Adrenal gland (tissue), 12 donors: Measurements from ENCODE around the gene SLC35A2. TPM values are rescaled to one million over a fixed set of nuclear protein-coding genes. Genes with fewer than 3 reads are reported as not detected.
"Not testable (repeated sequence)": the region's sequence is repeated elsewhere in the genome, so short reads cannot be mapped to it uniquely, and the experiment has no call there.

Source experiments
- DNase-seq, 7 donors: peaks; one replicate each; pipeline ENCODE4 v3.0.0-alpha.2; 2019 to 2020
- H3K27ac ChIP-seq, 5 donors: fragments of 200-600 bp; sonication (generic) in 4 of 5; 1 replicate in 3 of 5; 2 replicates in 2 of 5; pipeline versions ENCODE4 v1.5.1 to v1.8.0; 2016 to 2020; ENCODE audit warnings: mild to moderate bottlenecking in 1 of 5
- H3K27me3 ChIP-seq: fragments of 200-600 bp; 2 replicates; pipeline ENCODE4 v1.8.0; 2021
- H3K36me3 ChIP-seq, 2 donors: fragments of 200-600 bp; replicated peaks in 1 of 2; 1 replicate in 1 of 2; 2 replicates in 1 of 2; pipeline versions ENCODE4 v1.5.1 to v1.8.0; 2018 to 2022
- H3K4me1 ChIP-seq, 2 donors: fragments of 200-600 bp; replicated peaks in 1 of 2; 1 replicate in 1 of 2; 2 replicates in 1 of 2; pipeline versions ENCODE4 v1.5.1 to v1.8.0; 2018 to 2021
- H3K4me3 ChIP-seq, 4 donors: fragments of 200-600 bp; sonication (generic) in 3 of 4; one replicate each; pipeline ENCODE4 v1.5.1; 2016 to 2018
- H3K9me3 ChIP-seq, 3 donors: fragments of 200-600 bp; sonication (generic) in 1 of 3; replicated peaks in 1 of 3; 1 replicate in 2 of 3; 2 replicates in 1 of 3; pipeline versions ENCODE4 v1.5.1 to v1.8.0; 2016 to 2021
- CTCF ChIP-seq, 6 experiments: fragments of 450-650 bp in 4 of 6; fragments of 200-600 bp in 2 of 6; sonication (generic) in 1 of 6; IDR thresholded peaks; 1 replicate in 5 of 6; 2 replicates in 1 of 6; pipeline versions ENCODE4 v1.5.1 to v1.8.0; 2016 to 2021; ENCODE audit warnings: antibody characterized with exemption in 6 of 6, mild to moderate bottlenecking in 2 of 6, moderate library complexity in 1 of 6
- POLR2A ChIP-seq, 2 donors: fragments of 450-650 bp; IDR thresholded peaks; one replicate each; pipeline ENCODE4 v1.6.1; 2017; ENCODE audit warnings: antibody characterized with exemption in 2 of 2, mild to moderate bottlenecking in 2 of 2, moderate library complexity in 1 of 2
- WGBS, 4 donors: extraction: QIAGEN DNeasy Blood & Tissue Kit in 2 of 4; methylation state at CpG; one replicate each; pipeline versions ENCODE4 v1.1.5 to v1.1.7; 2013 to 2017; 5-methylcytosine and 5-hydroxymethylcytosine counted together
- intact Hi-C, 2 donors: fragments of 100-400 bp; cut with DNase I; formaldehyde crosslinking; loops; one replicate each; pipeline versions ENCODE4 v1.14.1 to v1.15.0; 2022 to 2023
- polyA plus RNA-seq, 3 donors: library from polyadenylated mRNA; stranded (reverse); fragments of 200-250 nt in 2 of 3; fragments of 350-450 nt in 1 of 3; fragmentation: Illumina TruSeq in 1 of 3; extraction: RNeasy Lipid Tissue Mini Kit (QIAGEN cat#74804) in 1 of 3; gene quantifications; one replicate each; pipeline ENCODE4 v1.2.3, GENCODE V29; 2013 to 2014
- small RNA-seq, 2 donors: library from RNA; depleted of rRNA; stranded (forward); fragments of <200 nt; gene quantifications; one replicate each; pipeline ENCODE3, GENCODE V24; 2016
- total RNA-seq, 9 donors: library from RNA; depleted of rRNA in 4 of 9; stranded (reverse); fragments of >200 nt in 4 of 9; fragments of 120-200 nt in 1 of 9; fragmentation: NEBNext Ultra II Directional in 1 of 9; extraction: Animal tissue kit (Norgen Biotek cat#: 25700) in 1 of 9; gene quantifications; one replicate each; pipeline versions ENCODE4 v1.1.0 to v1.2.4, GENCODE V29; 2013 to 2023
- donor health status: healthy with polysubstance abuse.
- donor health status: Bipolar disorder and iron deficiency.
- donor health status: DM: yes; HTN: yes; CAD: no.
- donor health status: DM: no; HTN: no; CAD: no.
- donor health status: DM: no; HTN: no; CAD: no.
- donor health status: DM: yes; HTN: yes; CAD: no.

The SLC35A2 gene
- total and polyA plus RNA-seq, 12 donors, result 5.1 to 59.7 (median 31.9) TPM

- Histone ChIP-seq H3K36me3 (no peaks in the 10 kb centered on the region), H3K27ac (no peak overlapping the region), H3K4me3 (no peak overlapping the region), H3K4me1 (no peaks in the 10 kb centered on the region), H3K27me3 (peaks cover 14% of the 10 kb centered on the region), H3K9me3 (no peaks in the 10 kb centered on the region)
- TF ChIP-seq POLR2A (IDR thresholded peaks at IDR 0.05) (no peak), CTCF (IDR thresholded peaks at IDR 0.05) (no peak)
- intact Hi-C loops, result no loop called here
- no peak for DNase-seq
- 31 to 50% (median 37%) methylated on average over 4 of the region's 4 CpGs for WGBS, 4 donors
Observed at GRCh38 chrX:48864210-48864609, 47.2 kb downstream of the SLC35A2 start.

GRCh38 chrX:48854898-48855297 is 56.5 kb downstream of the SLC35A2 start:
- intact Hi-C loops, result no loop called here
- H3K9me3 ChIP-seq, result no peaks in the 10 kb centered on the region
- DNase-seq, result no peak
- H3K27ac ChIP-seq, result no peak overlapping the region
- H3K36me3 ChIP-seq, result no peaks in the 10 kb centered on the region
- H3K4me3 ChIP-seq, result no peak overlapping the region
- WGBS, 4 donors, result 34 to 58% (median 48%) methylated on average over 5 of the region's 5 CpGs
- peaks cover 15% of the 10 kb centered on the region for H3K27me3 ChIP-seq
- H3K4me1 ChIP-seq, result no peaks in the 10 kb centered on the region
- TF ChIP-seq POLR2A (IDR thresholded peaks at IDR 0.05) (no peak), CTCF (IDR thresholded peaks at IDR 0.05) (peak in 3 of 6 experiments; percentile 24 to 40 (median 36))

- 82 to 88% (median 83%) methylated on average over 5 to 12 of the region's 12 CpGs for WGBS, 4 donors
- H3K4me1 ChIP-seq, H3K4me3 ChIP-seq, H3K9me3 ChIP-seq, DNase-seq, intact Hi-C loops, H3K27ac ChIP-seq, H3K36me3 ChIP-seq: not testable (repeated sequence)
- H3K27me3 ChIP-seq, result peaks cover 22% of the 10 kb centered on the region
Observed at GRCh38 chrX:48854121-48854804, 57.2 kb downstream of the SLC35A2 start.

- DNase-seq, result not testable (repeated sequence)
Observed at GRCh38 chrX:48853494-48853893, 58.0 kb downstream of the SLC35A2 start.

More at GRCh38 chrX:48853494-48853893, 58.0 kb downstream of the SLC35A2 start:
- H3K4me3 ChIP-seq, H3K4me1 ChIP-seq, H3K27ac ChIP-seq, H3K36me3 ChIP-seq, intact Hi-C loops, H3K9me3 ChIP-seq: not testable (repeated sequence)
- peaks cover 25% of the 10 kb centered on the region for H3K27me3 ChIP-seq

Small RNA genes lying within 50 kb of the gene (small RNA-seq; reads per million reads assigned to genes)
- 0 to 0.08 reads per million in 2 donors for gene RNU6-722P

Other genes with a start within 250 kb of the SLC35A2 start
- 10 to 100 TPM in 5 of 9 donors, 1 to 10 TPM in 4; 1.1 to 22.5 (median 12.8) TPM for gene WAS, start 227.8 kb downstream of the SLC35A2 start, total RNA-seq
- gene WAS, start 227.8 kb downstream of the SLC35A2 start, polyA plus RNA-seq, result 10 to 100 TPM in 1 of 3 donors, 1 to 10 TPM in 2; 4.2 to 18.9 (median 9.1) TPM
- 1 to 10 TPM; 2.6 to 4.4 (median 3.4) TPM for gene SUV39H1, start 214.9 kb downstream of the SLC35A2 start, total RNA-seq
- gene SUV39H1, start 214.9 kb downstream of the SLC35A2 start, polyA plus RNA-seq, result 1 to 10 TPM; 2.6 to 3.2 (median 3.1) TPM
- under 1 TPM in 1 of 9 donors, not detected in 8; 0.94 TPM for gene GLOD5, start 149.9 kb downstream of the SLC35A2 start, total RNA-seq
- not detected for gene GLOD5, start 149.9 kb downstream of the SLC35A2 start, polyA plus RNA-seq
- under 1 TPM in 3 of 9 donors, not detected in 6; 0.27 to 0.43 (median 0.33) TPM for gene GATA1, start 125.1 kb downstream of the SLC35A2 start, total RNA-seq
- gene GATA1, start 125.1 kb downstream of the SLC35A2 start, polyA plus RNA-seq, result not detected
- 100 to 1,000 TPM in 1 of 9 donors, 10 to 100 TPM in 8; 45.1 to 142 (median 72.6) TPM for gene HDAC6, start 109.6 kb downstream of the SLC35A2 start, total RNA-seq
- gene HDAC6, start 109.6 kb downstream of the SLC35A2 start, polyA plus RNA-seq, result 100 to 1,000 TPM in 2 of 3 donors, 10 to 100 TPM in 1; 87.2 to 303 (median 135) TPM
- gene ERAS, start 85.1 kb downstream of the SLC35A2 start, total RNA-seq, result under 1 TPM in 1 of 9 donors, not detected in 8; 0.11 TPM
- gene ERAS, start 85.1 kb downstream of the SLC35A2 start, polyA plus RNA-seq, result under 1 TPM in 1 of 3 donors, not detected in 2; 0.20 TPM
- 100 to 1,000 TPM in 1 of 9 donors, 10 to 100 TPM in 2, 1 to 10 TPM in 5, under 1 TPM in 1; 0.97 to 151 (median 7.0) TPM for gene PCSK1N, start 76.0 kb downstream of the SLC35A2 start, total RNA-seq
- gene PCSK1N, start 76.0 kb downstream of the SLC35A2 start, polyA plus RNA-seq, result 100 to 1,000 TPM in 2 of 3 donors, under 1 TPM in 1; 0.24 to 297 (median 113) TPM
- gene TIMM17B, start 13.9 kb downstream of the SLC35A2 start, total RNA-seq, result 10 to 100 TPM; 43.7 to 98.0 (median 64.7) TPM
- gene TIMM17B, start 13.9 kb downstream of the SLC35A2 start, polyA plus RNA-seq, result 10 to 100 TPM; 25.5 to 93.5 (median 56.9) TPM
- gene PQBP1, start 13.7 kb downstream of the SLC35A2 start, total RNA-seq, result 100 to 1,000 TPM in 2 of 9 donors, 10 to 100 TPM in 7; 53.1 to 123 (median 89.8) TPM
- gene PQBP1, start 13.7 kb downstream of the SLC35A2 start, polyA plus RNA-seq, result 100 to 1,000 TPM; 117 to 316 (median 295) TPM
- 10 to 100 TPM in 4 of 9 donors, 1 to 10 TPM in 5; 3.8 to 14.1 (median 9.7) TPM for gene PIM2, start 7.4 kb upstream of the SLC35A2 start, total RNA-seq
- gene PIM2, start 7.4 kb upstream of the SLC35A2 start, polyA plus RNA-seq, result 10 to 100 TPM in 1 of 3 donors, 1 to 10 TPM in 2; 4.1 to 11.9 (median 4.8) TPM
- gene OTUD5, start 46.0 kb upstream of the SLC35A2 start, total RNA-seq, result 10 to 100 TPM; 39.4 to 67.8 (median 54.3) TPM
- 10 to 100 TPM; 47.7 to 79.5 (median 52.2) TPM for gene OTUD5, start 46.0 kb upstream of the SLC35A2 start, polyA plus RNA-seq
- gene KCND1, start 60.2 kb upstream of the SLC35A2 start, total RNA-seq, result 1 to 10 TPM in 5 of 9 donors, under 1 TPM in 4; 0.22 to 2.1 (median 1.0) TPM
- gene KCND1, start 60.2 kb upstream of the SLC35A2 start, polyA plus RNA-seq, result 1 to 10 TPM in 1 of 3 donors, under 1 TPM in 2; 0.77 to 2.4 (median 0.82) TPM
- gene GRIPAP1, start 90.6 kb upstream of the SLC35A2 start, total RNA-seq, result 10 to 100 TPM; 27.4 to 60.3 (median 37.9) TPM
- gene GRIPAP1, start 90.6 kb upstream of the SLC35A2 start, polyA plus RNA-seq, result 10 to 100 TPM; 39.8 to 86.6 (median 44.1) TPM
- gene TFE3, start 131.7 kb upstream of the SLC35A2 start, total RNA-seq, result 100 to 1,000 TPM in 4 of 9 donors, 10 to 100 TPM in 5; 32.7 to 168 (median 94.7) TPM
- 10 to 100 TPM; 45.6 to 76.1 (median 65.9) TPM for gene TFE3, start 131.7 kb upstream of the SLC35A2 start, polyA plus RNA-seq
- 10 to 100 TPM in 1 of 9 donors, 1 to 10 TPM in 8; 1.2 to 30.6 (median 2.8) TPM for gene CCDC120, start 147.4 kb upstream of the SLC35A2 start, total RNA-seq
- gene CCDC120, start 147.4 kb upstream of the SLC35A2 start, polyA plus RNA-seq, result 1 to 10 TPM; 1.1 to 8.2 (median 2.7) TPM
- gene PRAF2, start 162.4 kb upstream of the SLC35A2 start, total RNA-seq, result 10 to 100 TPM in 8 of 9 donors, 1 to 10 TPM in 1; 9.7 to 44.5 (median 34.4) TPM
- gene PRAF2, start 162.4 kb upstream of the SLC35A2 start, polyA plus RNA-seq, result 100 to 1,000 TPM in 1 of 3 donors, 10 to 100 TPM in 2; 66.0 to 100 (median 85.5) TPM
- gene WDR45, start 168.2 kb upstream of the SLC35A2 start, total RNA-seq, result 100 to 1,000 TPM in 6 of 9 donors, 10 to 100 TPM in 3; 64.1 to 139 (median 108) TPM
- 100 to 1,000 TPM in 2 of 3 donors, 10 to 100 TPM in 1; 59.4 to 184 (median 170) TPM for gene WDR45, start 168.2 kb upstream of the SLC35A2 start, polyA plus RNA-seq
- gene GPKOW, start 212.1 kb upstream of the SLC35A2 start, total RNA-seq, result 10 to 100 TPM; 21.5 to 58.4 (median 27.3) TPM
- gene GPKOW, start 212.1 kb upstream of the SLC35A2 start, polyA plus RNA-seq, result 10 to 100 TPM; 10.1 to 21.8 (median 11.3) TPM